Upper lobe of left lung (tissue), 6 donors: ENCODE results near the gene NR3C2. TPM values are rescaled to one million over a fixed set of nuclear protein-coding genes. Genes with fewer than 3 reads are reported as not detected.

Experiments used
- ATAC-seq, 2 donors: fragments of 200-7000 bp; cut with Tn5 transposase; one replicate each; pipeline ENCODE4 v1.9.1; 2022; ENCODE audit warnings: mild to moderate bottlenecking in 2 of 2, moderate library complexity in 2 of 2; ENCODE audit not compliant: low FRiP score in 2 of 2
- DNase-seq, 2 donors: peaks; one replicate each; pipeline ENCODE4 v3.0.0-alpha.2; 2019 to 2020
- H3K27ac ChIP-seq, 4 donors: fragments of 200-600 bp; sonication (generic); one replicate each; pipeline ENCODE4 v1.5.1; 2016 to 2019
- H3K27me3 ChIP-seq, 4 donors: fragments of 200-600 bp; sonication (generic); one replicate each; pipeline ENCODE4 v1.5.1; 2017 to 2019
- H3K36me3 ChIP-seq, 4 donors: fragments of 200-600 bp; sonication (generic); one replicate each; pipeline ENCODE4 v1.5.1; 2016 to 2019
- H3K4me1 ChIP-seq, 4 donors: fragments of 200-600 bp; sonication (generic); one replicate each; pipeline ENCODE4 v1.5.1; 2018 to 2019
- H3K4me3 ChIP-seq, 4 donors: fragments of 200-600 bp; sonication (generic); one replicate each; pipeline ENCODE4 v1.5.1; 2017 to 2019; ENCODE audit warnings: mild to moderate bottlenecking in 2 of 4, moderate library complexity in 1 of 4
- H3K9me3 ChIP-seq, 4 donors: fragments of 200-600 bp; sonication (generic); one replicate each; pipeline ENCODE4 v1.5.1; 2018 to 2019
- CTCF ChIP-seq, 6 experiments: fragments of 450-650 bp in 4 of 6; fragments of 200-600 bp in 2 of 6; sonication (generic) in 2 of 6; IDR thresholded peaks; one replicate each; pipeline ENCODE4 v1.5.1; 2016 to 2019; ENCODE audit warnings: antibody characterized with exemption in 6 of 6
- EP300 ChIP-seq, 4 donors: sonication (generic); formaldehyde crosslinking; IDR thresholded peaks; one replicate each; pipeline ENCODE4 v1.5.1; 2017; ENCODE audit warnings: antibody characterized with exemption in 4 of 4, control low read depth in 2 of 4
- POLR2A ChIP-seq, 4 donors: fragments of 450-650 bp; IDR thresholded peaks; one replicate each; pipeline ENCODE4 v1.5.1; 2016 to 2017; ENCODE audit warnings: antibody characterized with exemption in 4 of 4, mild to moderate bottlenecking in 2 of 4
- POLR2AphosphoS5 ChIP-seq, 2 donors: sonication (generic); formaldehyde crosslinking; IDR thresholded peaks; one replicate each; pipeline ENCODE4 v1.5.1; 2017; ENCODE audit warnings: antibody characterized with exemption in 2 of 2
- WGBS, 2 donors: methylation state at CpG; one replicate each; pipeline ENCODE4 v1.1.5; 2017 to 2018; 5-methylcytosine and 5-hydroxymethylcytosine counted together
- total RNA-seq, 6 donors: library from RNA; depleted of rRNA in 4 of 6; stranded (reverse); fragments of >200 nt in 4 of 6; gene quantifications; one replicate each; pipeline versions ENCODE4 v1.1.0 to v1.2.1, GENCODE V29; 2016 to 2021
- donor health status: DM: no; HTN: no; CAD: no; lungs with moderate emphysema.
- donor health status: DM: no; HTN: yes; CAD: no; lungs with severe emphysema.

The NR3C2 gene
- total RNA-seq, 6 donors from 2014 or later, result 10.3 to 39.8 (median 23.7) TPM

- Histone ChIP-seq H3K4me3 (no peak overlapping the region), H3K36me3 (no peaks in the 10 kb centered on the region), H3K27me3 (no peaks in the 10 kb centered on the region), H3K27ac (no peak overlapping the region), H3K9me3 (no peaks in the 10 kb centered on the region), H3K4me1 (no peaks in the 10 kb centered on the region)
- ATAC-seq, result no peak
- WGBS, 2 donors, result 84% methylated on average over 5 of the region's 5 CpGs
- TF ChIP-seq EP300 (IDR thresholded peaks at IDR 0.05), result no peak
- TF ChIP-seq POLR2A (IDR thresholded peaks at IDR 0.05), result no peak
- TF ChIP-seq POLR2AphosphoS5 (IDR thresholded peaks at IDR 0.05), result no peak
- no peak for TF ChIP-seq CTCF (IDR thresholded peaks at IDR 0.05)
- no peak for DNase-seq
Measured at GRCh38 chr4:148265627-148266026, 176.6 kb downstream of the NR3C2 start.

GRCh38 chr4:148263802-148264201 is 178.4 kb downstream of the NR3C2 start:
- Histone ChIP-seq H3K4me3 (no peak overlapping the region), H3K9me3 (no peaks in the 10 kb centered on the region), H3K36me3 (no peaks in the 10 kb centered on the region), H3K4me1 (no peaks in the 10 kb centered on the region), H3K27me3 (no peaks in the 10 kb centered on the region), H3K27ac (no peak overlapping the region)
- WGBS, 2 donors, result 93 to 95% methylated on average over 2 of the region's 2 CpGs
- TF ChIP-seq CTCF (IDR thresholded peaks at IDR 0.05) (no peak), POLR2A (IDR thresholded peaks at IDR 0.05) (no peak), EP300 (IDR thresholded peaks at IDR 0.05) (no peak), POLR2AphosphoS5 (IDR thresholded peaks at IDR 0.05) (no peak)
- ATAC-seq (no peak), DNase-seq (no peak)

GRCh38 chr4:148263127-148263526 is 179.1 kb downstream of the NR3C2 start:
- H3K27ac ChIP-seq, result no peak overlapping the region
- DNase-seq, result no peak
- TF ChIP-seq POLR2A (IDR thresholded peaks at IDR 0.05) (no peak), EP300 (IDR thresholded peaks at IDR 0.05) (no peak), CTCF (IDR thresholded peaks at IDR 0.05) (no peak), POLR2AphosphoS5 (IDR thresholded peaks at IDR 0.05) (no peak)
- no peaks in the 10 kb centered on the region for H3K27me3 ChIP-seq
- no peak for ATAC-seq
- H3K9me3 ChIP-seq, result no peaks in the 10 kb centered on the region
- 85 to 86% methylated on average over 4 of the region's 4 CpGs for WGBS, 2 donors
- no peaks in the 10 kb centered on the region for H3K36me3 ChIP-seq
- H3K4me1 ChIP-seq, result no peaks in the 10 kb centered on the region
- H3K4me3 ChIP-seq, result no peak overlapping the region

- no peak overlapping the region for H3K27ac ChIP-seq
- DNase-seq (no peak), ATAC-seq (no peak)
- WGBS, 2 donors, result 68 to 70% methylated on average over 4 of the region's 4 CpGs
- no peaks in the 10 kb centered on the region for H3K4me1 ChIP-seq
- no peaks in the 10 kb centered on the region for H3K9me3 ChIP-seq
- H3K4me3 ChIP-seq, result no peak overlapping the region
- no peaks in the 10 kb centered on the region for H3K27me3 ChIP-seq
- no peak for TF ChIP-seq POLR2A (IDR thresholded peaks at IDR 0.05)
- TF ChIP-seq EP300 (IDR thresholded peaks at IDR 0.05), result no peak
- TF ChIP-seq CTCF (IDR thresholded peaks at IDR 0.05), result no peak
- TF ChIP-seq POLR2AphosphoS5 (IDR thresholded peaks at IDR 0.05), result no peak
- no peaks in the 10 kb centered on the region for H3K36me3 ChIP-seq
Measured at GRCh38 chr4:148261848-148262247, 180.4 kb downstream of the NR3C2 start.

- no peaks in the 10 kb centered on the region for H3K27me3 ChIP-seq
- DNase-seq (no peak), ATAC-seq (no peak)
- no peaks in the 10 kb centered on the region for H3K36me3 ChIP-seq
- no peaks in the 10 kb centered on the region for H3K4me1 ChIP-seq
- 96 to 97% methylated on average over 3 of the region's 3 CpGs for whole genome bisulfite sequencing, 2 donors
- no peak overlapping the region for H3K4me3 ChIP-seq
- H3K9me3 ChIP-seq, result no peaks in the 10 kb centered on the region
- TF ChIP-seq POLR2AphosphoS5 (IDR thresholded peaks at IDR 0.05), result no peak
- no peak for TF ChIP-seq EP300 (IDR thresholded peaks at IDR 0.05)
- no peak for TF ChIP-seq CTCF (IDR thresholded peaks at IDR 0.05)
- TF ChIP-seq POLR2A (IDR thresholded peaks at IDR 0.05), result no peak
- no peak overlapping the region for H3K27ac ChIP-seq
Measured at GRCh38 chr4:148259841-148260240, 182.4 kb downstream of the NR3C2 start.
